HG03565 (cell line): Measurements from ENCODE around the gene PICK1.
"Not testable (repeated sequence)": the region's sequence is repeated elsewhere in the genome, so short reads cannot be mapped to it uniquely, and the experiment has no call there.

ENCODE experiments used
- ATAC-seq: cut with Tn5 transposase; IDR thresholded peaks from one replicate; pipeline ENCODE4 v1.9.1; 2021; ENCODE audit warnings: mild to moderate bottlenecking, moderate library complexity; ENCODE audit not compliant: unreplicated experiment

PICK1 gene

GRCh38 chr22:38030311-38031133 is 26.7 kb upstream of the PICK1 start:
- ATAC-seq: no peak

- ATAC-seq: no peak
Measured at GRCh38 chr22:38031491-38031890, 25.7 kb upstream of the PICK1 start.

- ATAC-seq: no peak
Measured at GRCh38 chr22:38032681-38033521, 24.3 kb upstream of the PICK1 start.

DNA sequence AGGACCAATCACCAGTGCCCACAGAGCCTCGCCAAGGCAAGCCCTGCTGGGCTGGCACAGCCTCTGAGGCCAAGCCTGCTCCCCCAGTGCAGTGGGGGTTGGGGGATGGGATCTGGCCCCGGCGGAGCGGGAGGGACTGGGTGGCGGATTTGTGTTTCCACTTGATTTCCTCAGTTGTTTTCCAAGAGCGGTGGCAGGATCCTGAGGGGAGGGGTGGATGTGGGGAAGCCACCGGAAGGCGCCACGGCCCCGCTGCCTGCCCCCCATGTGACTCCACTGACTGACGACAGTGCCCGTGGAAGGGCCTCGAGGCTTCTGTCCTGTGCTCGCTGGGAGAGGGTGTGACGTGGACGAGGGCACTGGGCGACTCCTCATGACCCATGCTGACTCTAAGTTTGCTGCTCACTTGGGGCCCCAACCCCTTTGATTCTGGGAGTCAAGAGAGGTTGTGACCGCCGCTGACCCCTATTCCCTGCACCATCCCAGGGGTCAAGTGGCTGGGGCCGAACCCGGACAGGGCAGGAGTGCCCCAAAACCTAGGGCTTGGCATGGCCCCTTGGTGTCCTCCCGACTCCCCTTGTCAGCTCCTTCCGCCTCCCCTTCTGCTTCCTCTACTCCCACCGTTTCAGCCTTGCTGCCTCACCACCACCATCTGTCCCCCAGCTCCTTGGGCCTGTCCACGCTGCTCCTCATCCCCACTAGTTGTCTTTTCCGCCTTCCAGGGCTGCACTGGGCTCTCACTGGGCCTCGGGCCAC is 23.5 kb upstream of the PICK1 start:
- no peak for ATAC-seq

- ATAC-seq: no peak
Measured at GRCh38 chr22:38034278-38034882, 22.8 kb upstream of the PICK1 start.

GRCh38 chr22:38034884-38035529 is 22.2 kb upstream of the PICK1 start:
- ATAC-seq: no peak

- no peak for ATAC-seq
Measured at GRCh38 chr22:38035530-38035885, 21.7 kb upstream of the PICK1 start.

DNA sequence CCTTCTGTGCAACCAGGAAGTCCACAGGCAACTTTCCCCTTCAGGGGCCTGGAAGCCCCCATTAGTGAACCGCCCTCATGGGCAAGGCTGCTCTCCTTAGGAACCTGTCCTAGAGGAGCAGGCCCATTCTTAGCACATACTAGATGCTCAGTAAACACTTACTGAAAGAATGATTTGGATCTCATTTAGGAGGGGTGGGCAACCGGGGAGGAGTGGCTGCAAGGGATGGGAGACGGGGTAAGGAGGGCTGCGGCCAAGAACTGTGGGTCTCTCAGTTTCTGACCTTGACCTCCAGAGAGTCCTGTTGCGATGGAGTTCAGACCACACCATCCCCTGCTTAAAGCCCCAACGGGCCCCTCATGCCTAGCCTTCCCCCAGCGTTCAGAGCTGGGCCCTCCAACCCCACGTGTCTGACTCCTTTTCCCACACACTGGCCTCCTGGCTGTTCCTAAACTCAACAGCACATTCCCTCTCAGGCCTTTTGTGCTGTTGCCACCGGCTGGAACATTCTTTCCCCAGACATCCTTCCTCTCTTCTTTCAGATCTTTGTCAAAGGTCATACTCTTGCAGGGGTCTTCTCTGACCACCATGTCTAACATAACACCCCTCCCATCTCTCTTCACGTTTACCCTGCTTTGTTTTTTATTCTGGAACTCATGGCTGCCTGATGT is 20.7 kb upstream of the PICK1 start:
- no peak for ATAC-seq

- not testable (repeated sequence) for ATAC-seq
Measured at GRCh38 chr22:38037367-38038150, 19.6 kb upstream of the PICK1 start.

DNA sequence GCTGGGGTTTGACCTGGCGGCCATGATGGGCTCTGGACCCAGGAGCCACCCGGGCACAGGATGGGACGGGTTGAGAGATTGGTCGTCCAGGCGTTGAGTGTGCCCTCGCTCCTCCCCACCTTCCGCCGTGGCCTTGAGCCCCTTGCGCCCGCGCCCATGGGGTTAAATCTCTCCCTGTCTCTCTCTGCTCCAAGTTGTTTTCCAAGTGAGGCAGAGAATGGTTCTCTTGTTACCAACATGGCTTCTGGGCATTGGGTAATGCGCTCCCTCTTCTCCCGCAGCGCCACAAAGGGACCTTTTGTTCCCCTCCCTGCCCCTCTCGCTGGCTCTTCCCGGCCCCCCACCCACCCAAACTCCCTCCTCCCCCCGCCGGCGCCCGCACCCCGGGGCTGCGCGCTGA is 18.8 kb upstream of the PICK1 start:
- ATAC-seq: no peak

GRCh38 chr22:38038890-38039812 is 18.1 kb upstream of the PICK1 start:
- ATAC-seq: no peak

GRCh38 chr22:38040953-38041759 is 16.0 kb upstream of the PICK1 start:
- no peak for ATAC-seq

DNA sequence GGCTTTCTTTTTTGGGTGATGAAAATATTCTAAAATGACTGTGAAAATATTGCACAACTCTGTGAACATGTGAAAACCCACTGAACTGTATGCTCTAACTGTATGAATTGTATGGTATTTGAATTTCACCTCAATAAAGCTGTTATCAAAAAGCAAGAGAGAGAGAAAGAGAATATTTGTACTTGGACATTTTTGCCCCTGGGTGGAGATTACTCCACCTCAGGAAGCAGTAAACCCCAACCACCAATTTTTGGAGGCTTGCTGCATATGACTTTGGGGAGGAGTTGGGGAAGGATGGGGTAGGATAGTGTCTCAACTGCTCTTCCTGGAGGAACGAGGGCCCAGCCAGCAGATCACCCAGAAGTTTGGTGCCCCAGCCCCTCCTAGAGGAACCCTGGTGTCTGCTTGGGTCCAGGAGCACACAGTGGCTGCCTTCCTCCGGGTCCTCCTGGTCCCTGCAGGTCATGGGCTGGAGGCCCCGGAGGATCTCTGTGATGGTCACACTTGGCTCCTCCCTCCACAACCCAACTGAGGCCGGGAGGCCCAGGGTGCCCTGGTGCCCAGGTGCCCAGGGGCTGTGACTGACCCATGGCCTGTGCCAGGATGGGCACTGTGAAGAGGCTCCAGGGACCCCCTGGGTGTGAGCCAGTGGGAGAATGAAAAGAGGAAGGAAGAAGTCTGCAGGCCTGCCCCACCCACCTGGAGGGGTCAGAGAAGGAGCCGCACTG is 15.3 kb upstream of the PICK1 start:
- ATAC-seq: no peak

DNA sequence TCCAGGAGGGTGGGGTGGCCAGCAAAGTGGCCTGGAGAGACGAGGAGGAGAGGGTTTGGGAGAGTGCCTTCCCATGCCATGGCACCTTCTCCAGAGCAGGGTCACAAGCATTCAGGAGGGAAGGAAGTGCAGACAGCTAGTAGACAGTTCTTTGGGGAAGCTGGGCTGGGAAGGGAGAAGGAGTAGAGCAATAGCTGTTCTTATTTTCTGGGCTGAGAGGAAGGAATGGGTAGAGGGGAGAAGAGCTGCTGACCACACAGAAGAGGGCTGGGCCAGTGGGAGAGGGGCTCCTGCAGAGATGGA is 14.8 kb upstream of the PICK1 start:
- no peak for ATAC-seq

DNA sequence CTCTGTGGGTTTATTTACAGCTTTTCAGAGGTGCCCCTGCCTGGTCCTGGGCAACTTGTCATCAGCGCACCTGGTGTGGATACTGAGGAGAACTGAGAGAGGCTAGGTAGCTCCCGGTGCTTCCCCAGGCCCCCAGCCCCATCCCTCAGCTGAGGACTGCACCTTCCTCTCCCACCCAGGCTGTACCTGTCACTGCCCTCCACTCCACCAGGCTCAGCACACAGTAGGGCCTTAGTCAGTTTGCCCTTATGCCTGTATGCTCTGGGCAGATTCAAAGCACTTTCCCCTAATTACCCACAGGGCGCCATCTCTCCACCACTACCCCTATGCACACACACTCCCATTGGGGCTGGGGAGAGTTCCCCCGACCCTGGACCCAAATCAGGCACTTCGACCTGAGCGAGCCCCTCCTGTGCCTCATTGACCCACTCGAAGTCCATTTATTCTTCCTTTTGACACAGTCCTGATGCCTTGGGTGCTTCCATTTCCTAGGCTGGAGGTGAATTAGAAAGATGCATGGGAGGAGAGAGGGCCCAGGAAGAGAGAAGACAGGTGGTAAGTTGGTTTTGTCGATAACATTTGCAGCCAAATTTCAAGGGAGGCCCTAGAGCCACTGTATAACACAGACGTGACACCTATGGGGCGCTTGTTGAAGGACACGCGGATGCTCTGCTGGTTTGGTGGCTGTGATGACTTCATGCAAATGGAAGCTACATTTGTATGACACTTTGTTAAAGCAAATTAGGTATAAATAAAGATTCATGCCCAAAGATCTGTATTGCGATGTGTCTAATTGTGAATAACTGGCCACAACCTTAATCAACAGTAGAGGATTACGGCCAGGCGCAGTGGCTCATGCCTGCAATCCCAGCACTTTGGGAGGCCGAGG is 13.8 kb upstream of the PICK1 start:
- no peak for ATAC-seq
